Measurements from ENCODE around the gene ZNF655. TPM values are rescaled to one million over a fixed set of nuclear protein-coding genes. Genes with fewer than 3 reads are reported as not detected.

The ZNF655 gene, protein sequence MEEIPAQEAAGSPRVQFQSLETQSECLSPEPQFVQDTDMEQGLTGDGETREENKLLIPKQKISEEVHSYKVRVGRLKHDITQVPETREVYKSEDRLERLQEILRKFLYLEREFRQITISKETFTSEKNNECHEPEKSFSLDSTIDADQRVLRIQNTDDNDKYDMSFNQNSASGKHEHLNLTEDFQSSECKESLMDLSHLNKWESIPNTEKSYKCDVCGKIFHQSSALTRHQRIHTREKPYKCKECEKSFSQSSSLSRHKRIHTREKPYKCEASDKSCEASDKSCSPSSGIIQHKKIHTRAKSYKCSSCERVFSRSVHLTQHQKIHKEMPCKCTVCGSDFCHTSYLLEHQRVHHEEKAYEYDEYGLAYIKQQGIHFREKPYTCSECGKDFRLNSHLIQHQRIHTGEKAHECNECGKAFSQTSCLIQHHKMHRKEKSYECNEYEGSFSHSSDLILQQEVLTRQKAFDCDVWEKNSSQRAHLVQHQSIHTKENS
- 100 to 1,000 TPM; 148 to 210 TPM for total RNA-seq

DNA sequence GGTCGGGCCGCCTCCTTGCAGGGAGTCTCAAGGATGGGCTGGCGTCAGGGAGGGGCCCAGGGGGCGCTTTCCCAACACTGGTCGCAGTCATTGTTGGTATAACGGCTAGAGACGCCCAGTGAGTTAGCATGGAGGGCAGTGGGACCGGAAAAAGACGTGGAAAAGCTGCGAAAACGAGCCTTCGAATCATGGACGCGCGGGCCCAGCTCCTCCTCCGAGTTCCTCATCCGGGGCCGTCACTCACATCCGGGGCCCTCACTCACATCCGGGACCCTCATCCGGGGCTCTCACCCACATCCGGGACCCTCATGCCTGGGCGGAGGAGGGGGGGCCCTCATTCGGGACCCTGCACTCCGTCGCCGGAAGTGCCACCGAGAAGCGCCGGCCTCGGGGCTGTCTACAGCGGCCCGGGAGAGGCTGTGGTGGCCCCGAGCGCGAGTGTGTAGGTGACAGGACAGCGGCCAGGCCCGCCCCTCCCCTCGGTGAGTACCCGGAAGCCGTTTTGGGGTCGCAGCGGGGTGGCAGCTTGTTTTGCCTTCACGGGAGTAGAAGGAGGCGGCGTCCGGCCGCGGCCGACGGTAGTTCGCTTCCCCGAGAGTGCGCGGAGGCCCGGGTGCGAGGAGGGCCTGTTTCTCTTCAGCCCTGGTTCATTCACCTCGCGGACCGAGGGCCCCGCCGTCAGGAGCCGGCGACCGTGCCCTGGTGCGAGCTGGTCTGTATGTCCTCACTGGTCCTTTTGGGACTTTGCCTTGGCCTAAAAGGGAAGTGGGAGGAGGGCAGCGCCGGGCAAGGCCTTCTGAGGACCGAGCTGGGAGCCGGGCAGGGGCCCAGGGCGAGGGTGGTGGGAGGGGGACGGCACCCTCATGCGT lies at the start of gene ZNF655:
Gene ZNF655 (plus strand): TSS at position 337 of the 869 bp plus-strand sequence. CDS start 1,918 bp downstream, outside the sequence.
- H3K4me1 ChIP-seq (ENCODE audit: control insufficient read depth in 1 of 2, low read depth in 2 of 2) = peaks cover 11 to 34% of the 10 kb centered on the region in 2 donors
- no peaks in the 10 kb centered on the region for H3K9me3 ChIP-seq
- TF ChIP-seq, protein P1, sequence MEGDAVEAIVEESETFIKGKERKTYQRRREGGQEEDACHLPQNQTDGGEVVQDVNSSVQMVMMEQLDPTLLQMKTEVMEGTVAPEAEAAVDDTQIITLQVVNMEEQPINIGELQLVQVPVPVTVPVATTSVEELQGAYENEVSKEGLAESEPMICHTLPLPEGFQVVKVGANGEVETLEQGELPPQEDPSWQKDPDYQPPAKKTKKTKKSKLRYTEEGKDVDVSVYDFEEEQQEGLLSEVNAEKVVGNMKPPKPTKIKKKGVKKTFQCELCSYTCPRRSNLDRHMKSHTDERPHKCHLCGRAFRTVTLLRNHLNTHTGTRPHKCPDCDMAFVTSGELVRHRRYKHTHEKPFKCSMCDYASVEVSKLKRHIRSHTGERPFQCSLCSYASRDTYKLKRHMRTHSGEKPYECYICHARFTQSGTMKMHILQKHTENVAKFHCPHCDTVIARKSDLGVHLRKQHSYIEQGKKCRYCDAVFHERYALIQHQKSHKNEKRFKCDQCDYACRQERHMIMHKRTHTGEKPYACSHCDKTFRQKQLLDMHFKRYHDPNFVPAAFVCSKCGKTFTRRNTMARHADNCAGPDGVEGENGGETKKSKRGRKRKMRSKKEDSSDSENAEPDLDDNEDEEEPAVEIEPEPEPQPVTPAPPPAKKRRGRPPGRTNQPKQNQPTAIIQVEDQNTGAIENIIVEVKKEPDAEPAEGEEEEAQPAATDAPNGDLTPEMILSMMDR (IDR thresholded peaks at IDR 0.05) = no peak
- H3K4me3 ChIP-seq = peak within 1 kb of the TSS; percentile 87
- H3K36me3 ChIP-seq = peaks cover 29% of the 10 kb centered on the region
- DNase-seq (ENCODE audit: low spot score) = peak; percentile 80
- no peaks in the 10 kb centered on the region for H3K27me3 ChIP-seq (replicated peaks; ENCODE audit: insufficient read depth)
- H3K27ac ChIP-seq = peak within 1 kb of the TSS; percentile 95 to 99
- ATAC-seq (ENCODE audit: insufficient number of reproducible peaks, low FRiP score, low read depth) = peak; percentile 91

DNA sequence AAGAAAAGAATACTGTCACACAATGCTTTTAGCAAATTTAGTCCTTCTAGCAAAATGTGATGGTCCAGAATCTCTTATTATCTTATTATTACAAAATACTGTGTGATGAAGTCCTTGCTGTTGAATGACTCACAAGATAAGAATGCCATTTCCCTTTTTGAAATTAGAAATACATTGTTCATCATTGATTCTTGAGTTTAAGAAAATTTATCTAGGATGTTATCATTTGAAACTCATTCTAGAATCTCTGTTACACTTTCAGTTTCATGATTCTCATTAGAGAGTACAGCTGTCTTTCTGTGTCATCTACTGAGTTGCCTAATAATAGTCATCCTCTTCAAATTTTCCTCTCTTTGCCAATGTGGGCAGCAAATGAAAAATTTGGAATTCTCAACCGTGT lies 44.4 kb upstream of the ZNF655 start:
- no peaks in the 10 kb centered on the region for H3K4me1 ChIP-seq (ENCODE audit: control insufficient read depth in 1 of 2, low read depth in 2 of 2)
- TF ChIP-seq, protein P1 (IDR thresholded peaks at IDR 0.05) = no peak
- no peaks in the 10 kb centered on the region for H3K9me3 ChIP-seq
- no peak for ATAC-seq (ENCODE audit: insufficient number of reproducible peaks, low FRiP score, low read depth)
- H3K27ac ChIP-seq = no peak overlapping the region
- DNase-seq (ENCODE audit: low spot score) = no peak
- H3K36me3 ChIP-seq = peaks cover 27% of the 10 kb centered on the region
- no peaks in the 10 kb centered on the region for H3K27me3 ChIP-seq (replicated peaks; ENCODE audit: insufficient read depth)
- H3K4me3 ChIP-seq = no peak overlapping the region

DNA sequence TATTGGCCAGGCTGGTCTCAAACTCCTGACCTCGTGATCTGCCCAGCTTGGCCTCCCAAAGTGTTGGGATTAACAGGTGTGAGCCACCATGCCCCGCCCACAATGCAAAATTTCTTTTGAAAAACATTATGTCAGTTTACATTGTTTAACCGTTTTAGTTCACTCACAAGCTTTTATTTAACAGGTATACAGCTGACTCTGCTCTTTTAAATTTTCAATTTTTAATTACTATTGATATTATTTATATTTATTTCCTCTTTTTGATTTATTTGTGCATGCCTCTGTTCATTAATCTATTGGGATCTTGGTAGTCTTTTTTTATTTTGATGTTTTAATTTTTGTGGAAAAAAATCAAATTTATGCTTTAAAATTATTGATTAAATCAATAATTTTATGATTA lies 37.0 kb upstream of the ZNF655 start:
- H3K9me3 ChIP-seq = no peaks in the 10 kb centered on the region
- no peak overlapping the region for H3K4me3 ChIP-seq
- H3K27ac ChIP-seq = no peak overlapping the region
- ATAC-seq (ENCODE audit: insufficient number of reproducible peaks, low FRiP score, low read depth) (no peak), DNase-seq (ENCODE audit: low spot score) (no peak)
- TF ChIP-seq, protein P1 (IDR thresholded peaks at IDR 0.05) = no peak
- H3K36me3 ChIP-seq = peaks cover 38% of the 10 kb centered on the region
- no peaks in the 10 kb centered on the region for H3K27me3 ChIP-seq (replicated peaks; ENCODE audit: insufficient read depth)
- H3K4me1 ChIP-seq (ENCODE audit: control insufficient read depth in 1 of 2, low read depth in 2 of 2) = no peaks in the 10 kb centered on the region

DNA sequence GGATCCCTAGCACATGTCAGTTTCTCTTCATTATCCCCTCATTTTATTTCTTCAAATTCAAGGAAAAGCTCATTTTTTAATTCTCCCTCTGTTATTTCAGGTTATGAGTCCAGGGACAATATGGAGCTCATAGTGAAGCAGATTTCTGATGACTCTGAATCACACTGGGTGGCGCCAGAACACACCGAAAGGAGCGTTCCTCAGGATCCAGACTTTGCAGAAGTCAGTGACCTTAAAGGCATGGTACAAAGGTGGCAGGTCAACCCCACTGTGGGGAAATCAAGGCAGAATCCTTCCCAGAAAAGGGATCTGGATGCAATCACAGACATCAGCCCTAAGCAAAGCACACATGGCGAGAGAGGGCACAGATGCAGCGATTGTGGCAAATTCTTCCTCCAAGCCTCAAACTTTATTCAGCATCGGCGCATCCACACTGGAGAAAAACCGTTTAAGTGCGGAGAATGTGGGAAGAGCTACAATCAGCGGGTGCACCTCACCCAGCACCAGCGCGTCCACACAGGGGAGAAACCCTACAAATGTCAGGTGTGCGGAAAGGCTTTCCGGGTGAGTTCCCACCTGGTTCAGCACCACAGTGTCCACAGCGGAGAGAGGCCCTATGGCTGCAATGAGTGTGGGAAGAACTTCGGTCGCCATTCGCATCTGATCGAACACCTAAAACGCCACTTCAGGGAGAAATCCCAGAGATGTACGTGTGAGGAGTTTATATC lies 32.6 kb upstream of the ZNF655 start:
- peaks cover 55% of the 10 kb centered on the region for H3K36me3 ChIP-seq
- H3K4me1 ChIP-seq (ENCODE audit: control insufficient read depth in 1 of 2, low read depth in 2 of 2) = no peaks in the 10 kb centered on the region
- peaks cover 22% of the 10 kb centered on the region for H3K9me3 ChIP-seq
- no peak for DNase-seq (ENCODE audit: low spot score)
- TF ChIP-seq, protein P1 (IDR thresholded peaks at IDR 0.05) = no peak
- H3K27ac ChIP-seq = no peak overlapping the region
- no peak overlapping the region for H3K4me3 ChIP-seq
- no peak for ATAC-seq (ENCODE audit: insufficient number of reproducible peaks, low FRiP score, low read depth)
- H3K27me3 ChIP-seq (replicated peaks; ENCODE audit: insufficient read depth) = no peaks in the 10 kb centered on the region

Data from thoracic aorta (tissue), 2 donors.